Measurements from ENCODE around the gene MAT1A.
"Not testable (repeated sequence)": the region's sequence is repeated elsewhere in the genome, so short reads cannot be mapped to it uniquely, and the experiment has no call there.

MAT1A gene

DNA sequence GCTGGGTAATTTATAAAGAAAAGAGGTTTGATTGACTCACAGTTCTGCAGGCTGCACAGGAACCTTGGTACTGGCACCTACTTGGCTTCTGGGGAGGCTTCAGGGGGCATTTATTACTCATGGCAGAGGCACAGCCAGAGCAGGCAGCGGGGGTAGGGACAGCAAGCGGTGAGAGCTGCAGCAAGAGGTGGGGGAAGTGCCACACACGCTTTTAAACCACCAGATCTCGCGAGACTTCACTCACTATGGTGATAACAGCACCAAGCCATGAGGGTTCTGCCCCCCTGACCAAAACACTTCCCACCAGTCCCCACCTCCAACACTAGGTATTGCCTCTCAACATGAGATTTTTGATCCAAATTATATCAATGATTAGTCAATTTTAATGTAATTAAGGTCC lies 24.1 kb upstream of the MAT1A start:
- TF ChIP-seq CTCF (IDR thresholded peaks at IDR 0.05; ENCODE audit: insufficient read depth, low read depth, low read length, missing control alignments): no peak

DNA sequence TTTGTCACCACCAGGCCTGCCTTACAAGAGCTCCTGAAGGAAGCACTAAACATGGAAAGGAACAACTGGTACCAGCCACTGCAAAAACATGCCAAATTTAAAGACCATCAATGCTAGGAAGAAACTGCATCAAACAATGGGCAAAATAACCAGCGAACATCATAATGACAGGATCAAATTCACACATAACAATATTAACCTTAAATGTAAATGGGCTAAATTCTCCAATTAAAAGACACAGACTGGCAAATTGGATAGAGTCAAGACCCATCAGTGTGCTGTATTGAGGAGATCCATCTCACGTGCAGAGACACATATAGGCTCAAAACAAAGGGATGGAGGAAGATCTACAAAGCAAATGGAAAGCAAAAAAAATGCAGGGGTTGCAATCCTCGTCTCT lies 16.5 kb upstream of the MAT1A start:
- not testable (repeated sequence) for H3K4me3 ChIP-seq (ENCODE audit: low read length); DNase-seq (ENCODE audit: low read depth)

More for the DNA sequence above, 24.1 kb upstream of the MAT1A start:
- no peak overlapping the region for H3K4me3 ChIP-seq (ENCODE audit: low read length)
- DNase-seq (ENCODE audit: low read depth): no peak

DNA sequence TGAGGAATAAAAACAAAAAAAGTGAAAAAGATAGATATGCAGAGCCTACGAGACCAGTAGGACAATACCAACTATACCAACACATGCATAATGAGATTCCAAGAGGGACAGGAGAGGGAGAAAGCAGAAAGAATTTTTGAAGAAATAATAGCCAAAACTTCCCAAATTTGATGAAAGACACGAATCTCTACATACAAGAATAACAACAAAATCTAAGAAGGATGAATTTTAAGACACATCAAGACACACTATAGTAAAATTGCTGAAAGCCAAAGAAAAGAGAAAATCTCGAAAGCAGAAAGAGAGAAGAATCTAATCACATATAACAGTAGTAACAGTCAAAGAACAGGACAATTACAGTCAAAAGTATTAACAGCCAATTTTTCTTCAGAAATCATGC lies 7.5 kb upstream of the MAT1A start:
- no peak for TF ChIP-seq CTCF (IDR thresholded peaks at IDR 0.05; ENCODE audit: insufficient read depth, low read depth, low read length, missing control alignments)
- no peak overlapping the region for H3K4me3 ChIP-seq (ENCODE audit: low read length)
- DNase-seq (ENCODE audit: low read depth): no peak

- no peak overlapping the region for H3K4me3 ChIP-seq (ENCODE audit: low read length)
- no peak for DNase-seq (ENCODE audit: low read depth)
- no peak for TF ChIP-seq CTCF (IDR thresholded peaks at IDR 0.05; ENCODE audit: insufficient read depth, low read depth, low read length, missing control alignments)
These were observed 3.3 kb upstream of the MAT1A start for GRCh38 chr10:80292607-80293239.

- TF ChIP-seq CTCF (IDR thresholded peaks at IDR 0.05; ENCODE audit: insufficient read depth, low read depth, low read length, missing control alignments): no peak
- no peak overlapping the region for H3K4me3 ChIP-seq (ENCODE audit: low read length)
- no peak for DNase-seq (ENCODE audit: low read depth)
These were observed 1.2 kb upstream of the MAT1A start for GRCh38 chr10:80290474-80291220.

- TF ChIP-seq CTCF (IDR thresholded peaks at IDR 0.05; ENCODE audit: insufficient read depth, low read depth, low read length, missing control alignments): no peak
- no peak overlapping the region for H3K4me3 ChIP-seq (ENCODE audit: low read length)
- DNase-seq (ENCODE audit: low read depth): no peak
These were observed 609 bp downstream of the MAT1A start for GRCh38 chr10:80288849-80289248.

DNA sequence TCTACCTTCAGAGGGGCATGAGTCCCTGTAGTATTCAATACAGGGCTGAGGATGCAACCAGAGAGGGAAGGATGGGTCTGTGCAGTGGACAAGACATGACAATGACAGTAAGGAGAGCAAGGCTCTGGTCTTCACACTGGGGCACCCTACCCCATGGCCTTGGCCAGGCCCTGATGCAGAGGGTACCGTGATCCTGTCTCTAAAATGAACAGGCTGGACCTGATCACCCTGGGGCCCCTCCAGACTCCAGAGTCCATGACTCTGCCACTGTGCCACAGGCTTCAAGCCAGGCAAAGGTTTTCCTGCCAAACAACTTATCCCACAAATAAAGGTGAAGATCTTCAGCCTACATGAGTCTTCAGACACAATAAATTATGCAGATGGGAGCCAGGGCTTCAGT lies 4.9 kb downstream of the MAT1A start:
- H3K4me3 ChIP-seq (ENCODE audit: low read length): no peak overlapping the region
- no peak for TF ChIP-seq CTCF (IDR thresholded peaks at IDR 0.05; ENCODE audit: insufficient read depth, low read depth, low read length, missing control alignments)
- no peak for DNase-seq (ENCODE audit: low read depth)

Data from epithelial cell of esophagus (primary cell).